GM12892 (cell line): ENCODE measurements around the gene LRRC51.

ENCODE experiments used
- POLR2A ChIP-seq: IDR thresholded peaks from 2 replicates; pipeline ENCODE4 v1.6.1; 2011; ENCODE audit warnings: low read depth, low read length, control low read depth
- POLR2AphosphoS5 ChIP-seq: IDR thresholded peaks from 2 replicates; pipeline ENCODE4 v1.6.1; 2011; ENCODE audit warnings: low read depth, low read length, control low read depth

DNA sequence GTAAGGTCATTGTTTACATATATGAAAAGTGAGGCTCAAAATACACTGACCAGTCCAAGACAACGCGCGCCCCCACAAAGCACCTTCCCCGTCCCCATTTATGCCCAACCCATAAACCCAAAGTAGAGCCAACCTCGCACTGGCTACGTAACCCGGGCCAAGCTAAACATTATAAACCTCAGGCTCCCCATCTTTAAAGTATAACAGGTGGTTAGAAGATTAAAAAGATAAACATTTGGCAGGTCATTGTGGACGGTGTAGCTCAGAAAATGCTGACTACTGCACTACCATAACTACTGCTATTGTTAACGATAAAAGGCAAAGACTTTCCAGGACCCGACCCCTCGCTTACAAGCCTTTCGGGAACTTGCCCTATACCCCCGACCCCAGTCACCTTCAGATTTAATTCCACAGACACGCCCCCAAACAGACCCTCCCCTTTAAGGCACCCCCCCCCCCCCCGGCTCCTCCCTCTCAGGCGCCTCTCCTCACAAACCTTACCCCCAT lies 778 bp upstream of the LRRC51 start:
- TF ChIP-seq POLR2A = no peak
- TF ChIP-seq POLR2AphosphoS5 = no peak
